Right lobe of liver (tissue), 4 donors: ENCODE measurements around the gene SERPINA4.

Source experiments
- POLR2A ChIP-seq: fragments of 450-650 bp; IDR thresholded peaks from one replicate; pipeline ENCODE4 v1.6.1; 2017; ENCODE audit warnings: antibody characterized with exemption, mild to moderate bottlenecking
- TF ChIP-seq, protein P1 (sequence below), 4 donors: fragments of 200-600 bp in 3 of 4; fragments of 450-650 bp in 1 of 4; IDR thresholded peaks; one replicate each; pipeline versions ENCODE4 v1.5.1 to v1.8.0; 2016 to 2022; ENCODE audit warnings: antibody characterized with exemption in 4 of 4, mild to moderate bottlenecking in 2 of 4
- donor health status: DM: no; HTN: no; CAD: no.
- donor health status: DM: no; HTN: no; CAD: no.
- donor health status: DM: no; HTN: yes; CAD: no.

DNA sequence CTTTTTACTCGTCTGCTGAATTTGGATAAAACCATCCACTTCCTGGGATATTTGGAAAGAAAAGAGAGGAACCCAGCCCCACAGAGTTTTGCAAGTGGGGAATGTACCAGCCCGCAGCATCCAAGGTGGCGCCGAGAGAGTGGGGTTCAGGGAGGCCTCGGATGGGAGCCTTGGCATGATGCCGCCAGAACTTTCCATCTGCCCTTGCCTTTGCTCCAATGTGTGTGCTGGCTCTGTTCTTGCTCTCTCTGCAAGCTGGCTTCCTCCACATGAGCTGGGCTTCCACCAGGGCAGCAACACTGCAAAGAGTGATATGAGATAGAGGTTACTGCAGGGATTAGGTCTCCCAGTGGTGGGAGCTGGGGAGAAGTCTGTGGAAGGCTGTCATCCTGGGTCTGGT is 45.4 kb upstream of the SERPINA4 start:
- no peak for TF ChIP-seq POLR2A
- TF ChIP-seq, protein P1, sequence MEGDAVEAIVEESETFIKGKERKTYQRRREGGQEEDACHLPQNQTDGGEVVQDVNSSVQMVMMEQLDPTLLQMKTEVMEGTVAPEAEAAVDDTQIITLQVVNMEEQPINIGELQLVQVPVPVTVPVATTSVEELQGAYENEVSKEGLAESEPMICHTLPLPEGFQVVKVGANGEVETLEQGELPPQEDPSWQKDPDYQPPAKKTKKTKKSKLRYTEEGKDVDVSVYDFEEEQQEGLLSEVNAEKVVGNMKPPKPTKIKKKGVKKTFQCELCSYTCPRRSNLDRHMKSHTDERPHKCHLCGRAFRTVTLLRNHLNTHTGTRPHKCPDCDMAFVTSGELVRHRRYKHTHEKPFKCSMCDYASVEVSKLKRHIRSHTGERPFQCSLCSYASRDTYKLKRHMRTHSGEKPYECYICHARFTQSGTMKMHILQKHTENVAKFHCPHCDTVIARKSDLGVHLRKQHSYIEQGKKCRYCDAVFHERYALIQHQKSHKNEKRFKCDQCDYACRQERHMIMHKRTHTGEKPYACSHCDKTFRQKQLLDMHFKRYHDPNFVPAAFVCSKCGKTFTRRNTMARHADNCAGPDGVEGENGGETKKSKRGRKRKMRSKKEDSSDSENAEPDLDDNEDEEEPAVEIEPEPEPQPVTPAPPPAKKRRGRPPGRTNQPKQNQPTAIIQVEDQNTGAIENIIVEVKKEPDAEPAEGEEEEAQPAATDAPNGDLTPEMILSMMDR (IDR thresholded peaks at IDR 0.05): no peak
